Endothelial cell of hepatic sinusoid (primary cell): Measurements from ENCODE around the gene TSR1.
"Not testable (repeated sequence)": the region's sequence is repeated elsewhere in the genome, so short reads cannot be mapped to it uniquely, and the experiment has no call there.

Experiments
- in situ Hi-C: cut with HindIII; loops from 2 replicates; pipeline ENCODE4 v1.10.0; 2017; ENCODE audit warnings: low sequenced_read_pairs

Gene TSR1

GRCh38 chr17:2343421-2343820 lies 7.2 kb upstream of the TSR1 start:
- in situ Hi-C loops: no loop called here

GRCh38 chr17:2338315-2338657 lies 2.0 kb upstream of the TSR1 start:
- in situ Hi-C loops: no loop called here

DNA sequence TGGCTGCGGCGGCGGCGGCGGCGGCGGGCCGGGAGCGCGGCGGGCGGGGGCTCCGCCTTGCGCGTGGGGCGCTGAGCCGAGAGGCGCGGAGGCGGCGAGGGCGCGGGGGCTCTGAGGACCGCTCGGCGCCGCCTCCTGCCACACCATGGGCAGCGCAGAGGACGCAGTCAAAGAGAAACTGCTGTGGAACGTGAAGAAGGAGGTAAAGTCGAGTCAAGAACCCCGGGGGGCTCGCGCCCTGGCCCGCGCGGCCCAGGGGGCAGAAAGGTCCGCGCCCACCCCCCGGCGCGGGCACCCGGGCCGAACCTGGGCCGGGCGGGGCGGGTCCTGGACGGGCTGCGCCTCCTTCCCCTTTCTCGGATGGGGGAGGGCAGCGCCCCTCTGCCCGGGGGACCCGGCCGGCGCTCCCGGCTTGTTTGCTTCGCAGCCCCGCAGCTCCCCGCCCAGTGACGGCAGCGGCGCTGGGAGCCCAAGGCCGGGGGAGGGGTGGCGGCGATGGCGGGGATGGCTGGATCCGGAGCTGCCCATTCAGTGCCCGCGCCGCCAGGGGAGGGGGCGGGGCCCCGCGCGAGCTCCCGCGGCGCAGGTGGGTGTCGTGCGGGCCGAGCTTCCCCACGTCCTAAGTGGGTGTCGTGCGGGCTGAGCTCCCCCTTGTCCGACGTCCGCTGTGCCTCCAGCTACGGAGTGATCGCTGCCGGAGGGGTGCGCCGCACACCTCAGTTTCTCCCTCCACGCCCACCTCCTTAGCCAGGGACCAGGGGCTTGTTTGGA lies 1.5 kb upstream of the TSR1 start:
- in situ Hi-C loops: no loop called here

DNA sequence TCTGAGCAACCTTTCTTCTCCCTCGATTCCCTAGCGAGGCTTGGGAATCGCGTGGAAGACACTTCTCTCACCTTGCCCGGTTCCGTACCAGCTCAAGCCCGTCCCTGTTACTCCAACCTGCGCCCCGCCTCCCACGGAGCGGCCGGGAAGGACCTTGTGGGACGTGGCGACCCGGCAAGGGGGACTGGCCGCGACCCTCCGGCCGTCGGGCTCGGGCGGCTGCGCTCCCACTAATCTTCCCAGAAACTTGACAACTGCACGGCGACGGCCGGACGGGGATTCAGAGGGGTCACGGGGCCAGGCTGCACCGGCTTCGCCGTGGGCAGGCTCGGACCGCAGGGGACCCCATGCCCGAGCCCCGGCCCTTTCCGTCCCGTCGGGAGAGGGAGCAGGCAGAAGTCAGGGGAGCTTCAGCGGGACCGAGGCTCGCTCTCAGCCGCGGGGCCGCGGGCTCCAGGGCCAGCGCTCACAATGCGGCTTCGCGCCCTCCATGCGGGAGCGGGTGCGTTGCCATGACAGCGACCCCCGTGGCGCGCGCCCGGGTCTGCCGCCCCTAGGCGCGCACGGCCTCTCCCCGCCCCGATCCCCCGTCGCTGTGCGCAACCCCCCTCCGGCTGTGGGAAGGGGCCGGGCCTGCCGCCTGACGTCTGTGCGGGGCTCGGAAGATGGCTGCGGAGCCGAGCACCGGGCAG lies 741 bp upstream of the TSR1 start, which contains the start of gene SGSM2:
TSS of gene SGSM2 (plus strand) at position 650 of the 692 bp plus-strand sequence. CDS start 188 bp downstream, outside the sequence.
- in situ Hi-C loops: no loop called here

DNA sequence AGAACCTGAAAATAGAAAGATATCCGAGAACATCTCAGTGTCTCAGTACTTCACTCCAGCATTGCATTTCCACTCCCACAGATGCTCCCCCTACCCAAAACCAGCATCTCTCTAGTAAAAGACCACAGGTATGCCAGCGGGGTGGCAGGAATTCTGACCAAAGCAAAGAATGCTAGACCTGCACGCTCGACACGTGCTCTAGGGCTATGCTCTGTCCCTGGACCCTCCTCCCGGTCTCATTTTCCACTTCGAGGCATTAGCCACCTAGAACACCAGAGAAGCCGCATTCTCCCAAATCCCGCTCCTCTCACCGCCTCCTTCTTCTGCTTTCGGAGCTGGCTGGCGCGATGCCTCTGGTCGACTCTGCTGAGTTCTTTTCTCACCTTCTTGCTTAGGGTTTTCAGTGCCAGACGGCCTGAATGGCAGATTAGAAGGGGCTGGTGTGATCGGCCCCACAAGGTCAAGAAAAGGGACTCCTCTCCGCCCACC lies 487 bp downstream of the TSR1 start:
- in situ Hi-C loops: no loop called here

GRCh38 chr17:2331303-2331702 lies 5.0 kb downstream of the TSR1 start:
- in situ Hi-C loops: no loop called here

DNA sequence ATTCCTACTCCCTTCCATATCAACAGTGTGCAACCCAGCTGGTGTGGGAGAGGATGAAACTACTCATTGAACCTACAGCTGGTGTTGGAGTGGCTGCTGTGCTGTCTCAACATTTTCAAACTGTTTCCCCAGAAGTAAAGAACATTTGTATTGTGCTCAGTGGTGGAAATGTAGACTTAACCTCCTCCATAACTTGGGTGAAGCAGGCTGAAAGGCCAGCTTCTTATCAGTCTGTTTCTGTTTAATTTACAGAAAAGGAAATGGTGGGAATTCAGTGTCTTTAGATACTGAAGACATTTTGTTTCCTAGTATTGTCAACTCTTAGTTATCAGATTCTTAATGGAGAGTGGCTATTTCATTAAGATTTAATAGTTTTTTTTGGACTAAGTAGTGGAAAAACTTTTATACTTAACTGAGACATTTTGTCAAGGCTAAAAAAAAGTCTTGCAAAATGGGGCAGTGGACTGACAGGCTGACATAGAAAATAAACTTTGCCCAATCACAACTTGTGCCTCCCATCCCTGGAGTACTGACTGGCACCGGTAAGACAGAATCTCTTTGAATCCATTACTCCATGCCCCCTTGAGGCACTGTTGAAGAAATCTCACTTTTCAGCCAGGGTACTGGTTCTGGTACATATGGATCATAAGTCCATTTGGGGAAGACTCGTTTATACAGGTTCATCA lies 12.5 kb downstream of the TSR1 start:
- in situ Hi-C loops: no loop called here

DNA sequence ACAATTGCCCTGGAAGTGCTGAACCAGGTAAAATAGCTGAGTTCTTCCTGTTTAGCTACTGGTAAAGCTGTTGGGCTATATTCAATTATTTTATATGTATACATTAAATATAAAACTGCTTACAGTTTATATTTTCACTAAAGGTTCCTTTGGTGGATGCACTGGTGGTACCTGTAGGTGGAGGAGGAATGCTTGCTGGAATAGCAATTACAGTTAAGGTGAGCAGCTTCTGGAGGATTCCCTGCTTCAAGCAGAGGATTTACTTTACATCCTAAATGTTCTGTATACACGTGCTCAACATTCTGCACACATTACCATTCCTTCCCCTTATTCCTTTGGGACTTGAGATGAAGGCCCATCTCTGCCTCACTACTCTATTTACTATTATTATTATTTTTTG lies 14.9 kb downstream of the TSR1 start:
- in situ Hi-C loops: no loop called here

DNA sequence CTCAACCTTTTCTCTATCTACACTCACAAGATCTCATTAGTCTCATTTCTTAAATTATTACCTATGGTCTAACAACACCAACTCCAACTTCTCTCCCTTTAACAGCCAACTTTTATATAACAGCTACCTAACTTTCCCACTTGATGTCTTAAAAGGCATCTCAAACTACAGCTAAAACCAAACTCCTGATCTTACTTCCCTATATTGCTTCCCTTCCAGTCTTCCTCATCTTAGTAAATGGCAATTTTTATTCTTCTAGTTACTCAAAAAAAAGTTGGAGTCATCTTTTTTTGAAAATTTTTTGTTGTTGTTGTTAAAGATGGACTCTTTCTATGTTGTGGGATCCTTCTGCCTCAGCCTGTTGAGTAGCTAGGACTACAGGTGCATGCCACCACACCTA lies 17.2 kb downstream of the TSR1 start:
- in situ Hi-C loops: no loop called here

DNA sequence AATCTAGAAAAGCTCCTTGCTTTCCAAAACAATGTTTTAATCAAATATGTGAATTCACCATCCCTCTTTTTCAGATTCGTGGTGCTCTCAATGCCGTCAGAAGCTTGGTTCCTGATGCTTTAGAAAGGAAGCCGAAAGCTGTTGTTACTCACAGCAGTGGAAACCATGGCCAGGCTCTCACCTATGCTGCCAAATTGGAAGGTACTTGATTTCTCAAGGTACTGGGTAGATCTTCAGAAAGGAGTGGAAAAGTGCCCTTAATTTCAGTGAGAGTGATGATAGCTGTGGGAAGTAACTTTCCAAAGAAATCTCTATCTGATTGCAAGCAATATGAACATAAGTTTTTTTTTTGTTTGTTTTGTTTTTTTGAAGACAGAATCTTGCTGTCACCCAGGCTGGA lies 18.5 kb downstream of the TSR1 start:
- in situ Hi-C loops: no loop called here

DNA sequence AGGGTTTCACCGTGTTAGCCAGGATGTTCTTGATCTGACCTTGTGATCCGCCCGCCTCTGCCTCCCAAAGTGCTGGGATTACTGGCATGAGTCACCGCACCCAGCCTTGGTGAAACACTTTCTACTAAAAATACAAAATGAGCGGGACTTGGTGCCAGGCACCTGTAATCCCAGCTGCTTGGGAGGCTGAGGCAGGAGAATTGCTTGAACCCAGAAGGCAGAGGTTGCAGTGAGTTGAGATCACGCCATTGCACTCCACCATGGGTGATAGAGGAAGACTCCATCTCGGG lies 19.4 kb downstream of the TSR1 start:
- in situ Hi-C loops: not testable (repeated sequence)

- in situ Hi-C loops: no loop called here
Measured at GRCh38 chr17:2312736-2313135, 23.5 kb downstream of the TSR1 start.

DNA sequence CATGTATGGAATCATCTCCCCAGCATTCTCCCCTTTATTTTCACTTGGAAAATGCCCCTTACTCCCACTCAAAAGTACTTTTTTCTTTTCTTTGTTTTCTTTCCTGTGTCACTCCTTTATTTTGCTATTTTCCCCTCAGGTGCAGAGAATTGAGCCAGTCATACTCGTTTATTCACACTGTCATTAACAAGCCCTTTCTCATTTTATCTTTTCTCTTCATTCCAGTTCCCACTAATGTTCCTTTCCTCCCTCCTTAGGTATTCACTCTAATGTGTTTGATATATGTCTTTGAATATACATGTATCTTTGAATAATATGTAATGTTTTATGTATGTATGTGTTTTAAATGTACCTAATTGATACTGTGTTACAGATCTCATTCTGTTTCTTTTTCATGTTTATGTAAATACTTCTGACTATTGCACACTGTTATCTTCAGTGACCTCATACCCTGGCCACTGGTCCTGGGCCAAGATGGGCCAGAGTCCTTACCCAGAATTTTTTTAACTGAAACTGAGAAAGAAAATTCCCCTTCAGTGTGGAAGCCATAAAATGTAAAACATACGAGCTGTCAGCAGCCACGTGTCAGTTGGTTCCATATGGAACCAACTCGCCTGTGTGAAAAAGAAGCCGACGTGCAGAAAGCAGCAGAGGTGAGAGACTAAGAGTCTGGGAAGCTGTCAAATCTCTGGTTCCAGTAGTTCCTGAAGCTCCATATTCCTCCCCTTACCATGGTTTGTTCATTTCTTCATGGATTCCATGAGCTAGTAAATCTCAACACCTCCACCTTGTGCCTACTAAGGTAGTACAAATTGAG lies 26.7 kb downstream of the TSR1 start:
- in situ Hi-C loops: no loop called here

GRCh38 chr17:2304931-2305330 lies 31.3 kb downstream of the TSR1 start:
- in situ Hi-C loops: no loop called here

- in situ Hi-C loops: no loop called here
Measured at GRCh38 chr17:2303204-2304188, 32.8 kb downstream of the TSR1 start, which contains the start of the genes SMG6 and SRR. Gene SMG6 (minus strand): TSS chr17:2303785. CDS start chr17:2303720, 65 bp downstream. Gene SRR (plus strand): TSS chr17:2303950. CDS start chr17:2315561, 11,611 bp downstream.

DNA sequence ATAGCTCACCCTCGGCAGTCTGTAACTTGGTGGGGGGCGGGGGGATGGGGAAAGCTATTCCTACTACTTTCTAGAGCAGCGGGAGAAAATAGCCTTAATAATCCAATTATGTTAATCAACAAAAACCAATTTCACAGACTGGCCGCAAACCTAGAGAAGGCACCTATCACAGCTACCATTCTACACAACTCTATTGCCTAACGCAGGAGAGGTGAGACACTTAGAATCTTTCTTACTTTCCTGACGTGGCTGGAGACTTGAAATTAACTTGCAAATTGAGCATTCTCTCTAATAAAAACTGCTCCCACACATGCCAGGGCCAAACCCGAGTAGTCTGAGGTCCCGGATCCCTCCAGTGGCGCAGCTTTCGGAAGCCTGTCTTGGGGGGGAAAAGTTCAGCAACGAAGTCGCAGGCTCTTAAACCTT lies 33.5 kb downstream of the TSR1 start:
- in situ Hi-C loops: no loop called here

- in situ Hi-C loops: no loop called here
Measured at GRCh38 chr17:2299756-2300155, 36.5 kb downstream of the TSR1 start.

DNA sequence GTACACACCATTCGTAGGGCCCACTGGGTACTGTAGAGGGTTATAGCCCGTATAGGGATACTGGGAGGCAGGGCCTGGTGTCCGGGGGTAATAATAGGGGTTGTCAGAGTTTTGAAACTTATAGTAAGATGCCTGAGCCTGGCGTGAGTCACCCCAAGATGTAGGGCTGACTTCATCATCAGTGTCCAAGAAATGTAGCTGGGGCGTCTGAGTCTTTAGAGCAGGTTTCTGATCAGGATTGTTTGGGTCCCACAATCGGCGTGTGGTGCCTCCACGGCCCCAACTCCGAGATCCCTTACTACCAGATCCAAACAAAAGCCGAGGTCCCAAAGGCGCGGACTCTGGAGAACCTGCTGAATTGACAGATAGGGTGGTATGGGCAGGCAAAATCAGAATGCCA lies 37.1 kb downstream of the TSR1 start:
- in situ Hi-C loops: no loop called here

GRCh38 chr17:2297023-2297422 lies 39.2 kb downstream of the TSR1 start:
- in situ Hi-C loops: no loop called here

DNA sequence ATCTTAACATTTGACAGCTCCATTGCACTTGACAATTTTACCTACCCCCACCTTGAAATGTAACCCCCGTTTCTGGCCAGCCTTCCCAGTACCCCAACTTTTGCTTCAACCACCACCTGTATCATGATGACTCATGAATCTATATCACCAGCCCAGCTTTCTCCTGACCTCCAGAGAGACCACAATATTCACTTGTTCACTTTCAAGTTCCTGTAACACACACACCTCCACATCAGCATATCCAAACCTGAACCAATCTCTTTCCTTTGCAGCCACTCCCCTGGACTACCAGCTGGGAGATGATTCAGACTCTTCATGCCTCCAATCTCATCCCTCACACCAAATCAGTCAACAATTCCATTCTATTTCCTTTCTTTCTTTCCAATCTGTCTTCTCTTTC lies 40.7 kb downstream of the TSR1 start:
- in situ Hi-C loops: no loop called here
